NCI-H69 (cell line): ENCODE results near the gene VN1R4.
"Not testable (repeated sequence)": the region's sequence is repeated elsewhere in the genome, so short reads cannot be mapped to it uniquely, and the experiment has no call there.

Source experiments
- DNase-seq: peaks from one replicate; lab custom pipeline; 2025; lab: John Stamatoyannopoulos, UW

VN1R4 gene

GRCh38 chr19:53267623-53268022 is at the start of gene VN1R4:
Gene VN1R4 (minus strand): TSS chr19:53267723. CDS start chr19:53267665, 58 bp downstream.
- DNase-seq, result not testable (repeated sequence)

- DNase-seq, result no peak
Measured at GRCh38 chr19:53311897-53312296, 44.4 kb upstream of the VN1R4 start.

- DNase-seq, result no peak
Measured at GRCh38 chr19:53311044-53311443, 43.5 kb upstream of the VN1R4 start.

GRCh38 chr19:53308339-53308811 is 40.9 kb upstream of the VN1R4 start:
- peak; percentile 60 for DNase-seq

GRCh38 chr19:53301341-53301740 is 33.8 kb upstream of the VN1R4 start:
- peak; percentile 25 for DNase-seq

GRCh38 chr19:53294786-53295441 is 27.4 kb upstream of the VN1R4 start:
- no peak for DNase-seq

GRCh38 chr19:53290758-53291549 is 23.4 kb upstream of the VN1R4 start:
- no peak for DNase-seq

GRCh38 chr19:53285087-53285486 is 17.6 kb upstream of the VN1R4 start:
- DNase-seq, result no peak

- DNase-seq, result peak; percentile 16
Measured at GRCh38 chr19:53281947-53282346, 14.4 kb upstream of the VN1R4 start.

- no peak for DNase-seq
Measured at GRCh38 chr19:53275480-53275879, 8.0 kb upstream of the VN1R4 start.

- DNase-seq, result no peak
Measured at GRCh38 chr19:53272044-53272443, 4.5 kb upstream of the VN1R4 start.

- DNase-seq, result not testable (repeated sequence)
Measured at GRCh38 chr19:53269861-53270260, 2.3 kb upstream of the VN1R4 start.

GRCh38 chr19:53257715-53258342 is 9.7 kb downstream of the VN1R4 start, which contains the start of gene VN1R2:
Gene VN1R2 (plus strand): TSS chr19:53258292. CDS start chr19:53258376, 84 bp downstream.
- DNase-seq, result peak; percentile 27

GRCh38 chr19:53254411-53255341 is 12.8 kb downstream of the VN1R4 start, which contains the start of gene ZNF677:
Gene ZNF677 (minus strand): TSS chr19:53254873. CDS start chr19:53251550, 3,323 bp downstream.
- DNase-seq, result peak; percentile 94

- no peak for DNase-seq
Measured at GRCh38 chr19:53246498-53246897, 21.0 kb downstream of the VN1R4 start.

GRCh38 chr19:53237114-53237777 is 30.3 kb downstream of the VN1R4 start:
- DNase-seq, result no peak

GRCh38 chr19:53224606-53225005 is 42.9 kb downstream of the VN1R4 start:
- DNase-seq, result no peak

GRCh38 chr19:53222716-53223115 is 44.8 kb downstream of the VN1R4 start:
- DNase-seq, result not testable (repeated sequence)
